Thoracic aorta (tissue), 2 donors: ENCODE measurements around the gene SEMA3B. TPM values are rescaled to one million over a fixed set of nuclear protein-coding genes. Genes with fewer than 3 reads are reported as not detected.
"Not testable (repeated sequence)": the region's sequence is repeated elsewhere in the genome, so short reads cannot be mapped to it uniquely, and the experiment has no call there.

Experiments
- ATAC-seq: fragments of 150-250 bp; one replicate; pipeline ENCODE4 v1.8.0; 2017; ENCODE audit warnings: low read depth; ENCODE audit not compliant: insufficient number of reproducible peaks, low FRiP score
- DNase-seq: peaks from one replicate; pipeline ENCODE4 v3.0.0-alpha.2; 2020; ENCODE audit warnings: low spot score
- H3K27ac ChIP-seq, 2 donors: fragments of 200-600 bp; sonication (generic); 1 replicate in 1 of 2; 2 replicates in 1 of 2; pipeline ENCODE4 v1.5.1; 2016; ENCODE audit warnings: mild to moderate bottlenecking in 2 of 2, moderate library complexity in 2 of 2
- H3K27me3 ChIP-seq: fragments of 200-600 bp; sonication (generic); replicated peaks from 2 replicates; pipeline ENCODE4 v1.6.0; 2016; ENCODE audit warnings: mild to moderate bottlenecking; ENCODE audit not compliant: insufficient read depth
- H3K36me3 ChIP-seq: fragments of 200-600 bp; sonication (generic); one replicate; pipeline ENCODE4 v1.5.1; 2016
- H3K4me1 ChIP-seq, 2 donors: fragments of 200-600 bp; sonication (generic); 1 replicate in 1 of 2; 2 replicates in 1 of 2; pipeline versions ENCODE4 v1.5.1 to v1.6.0; 2016; ENCODE audit warnings: low read depth in 2 of 2, mild to moderate bottlenecking in 1 of 2; ENCODE audit not compliant: control insufficient read depth in 1 of 2
- H3K4me3 ChIP-seq: fragments of 200-600 bp; sonication (generic); 2 replicates; pipeline ENCODE4 v1.5.1; 2016; ENCODE audit warnings: mild to moderate bottlenecking
- H3K9me3 ChIP-seq: fragments of 200-600 bp; sonication (generic); 2 replicates; pipeline ENCODE4 v1.5.1; 2016
- CTCF ChIP-seq: fragments of 200-600 bp; sonication (generic); IDR thresholded peaks from one replicate; pipeline ENCODE4 v1.5.1; 2019; ENCODE audit warnings: antibody characterized with exemption
- total RNA-seq, 2 donors: library from RNA; depleted of rRNA; stranded (reverse); fragments of >200 nt; gene quantifications; one replicate each; pipeline versions ENCODE4 v1.1.0 to v1.2.3, GENCODE V29; 2016

The SEMA3B gene
- total RNA-seq, 2 donors from 2014 or later: 53.6 to 57.2 TPM

GRCh38 chr3:50242381-50242770 is 26.6 kb upstream of the SEMA3B start:
- peaks cover 78 to 93% of the 10 kb centered on the region in 2 donors for H3K4me1 ChIP-seq
- H3K9me3 ChIP-seq: no peaks in the 10 kb centered on the region
- peak overlapping the region; percentile 44 for H3K4me3 ChIP-seq
- no peak for DNase-seq
- peaks cover under 1% of the 10 kb centered on the region for H3K36me3 ChIP-seq
- H3K27me3 ChIP-seq: no peaks in the 10 kb centered on the region
- H3K27ac ChIP-seq: peak overlapping the region; percentile 33 to 89
- no peak for TF ChIP-seq CTCF
- no peak for ATAC-seq

- no peak for DNase-seq
- peak overlapping the region; percentile 33 to 89 for H3K27ac ChIP-seq
- no peak for ATAC-seq
- H3K4me3 ChIP-seq: peak overlapping the region; percentile 44
- H3K9me3 ChIP-seq: no peaks in the 10 kb centered on the region
- TF ChIP-seq CTCF: no peak
- peaks cover 85 to 99% of the 10 kb centered on the region in 2 donors for H3K4me1 ChIP-seq
- H3K27me3 ChIP-seq: no peaks in the 10 kb centered on the region
- H3K36me3 ChIP-seq: peaks cover 2% of the 10 kb centered on the region
Observed at GRCh38 chr3:50242851-50243542, 25.9 kb upstream of the SEMA3B start.

- H3K9me3 ChIP-seq: no peaks in the 10 kb centered on the region
- H3K4me1 ChIP-seq: peaks cover 90 to 100% of the 10 kb centered on the region in 2 donors
- H3K4me3 ChIP-seq: peak overlapping the region; percentile 44
- no peak for TF ChIP-seq CTCF
- DNase-seq (no peak), ATAC-seq (no peak)
- H3K27ac ChIP-seq: peak overlapping the region; percentile 33 to 89
- peaks cover 2% of the 10 kb centered on the region for H3K36me3 ChIP-seq
- no peaks in the 10 kb centered on the region for H3K27me3 ChIP-seq
Observed at GRCh38 chr3:50243543-50243895, 25.4 kb upstream of the SEMA3B start.

- not testable (repeated sequence) for H3K27me3 ChIP-seq, H3K4me3 ChIP-seq, H3K9me3 ChIP-seq, DNase-seq, ATAC-seq, H3K36me3 ChIP-seq
- peaks cover 93 to 100% of the 10 kb centered on the region in 2 donors for H3K4me1 ChIP-seq
- H3K27ac ChIP-seq: peak overlapping the region in 1 of 2 donors; percentile 89
Observed at GRCh38 chr3:50244813-50245212, 24.1 kb upstream of the SEMA3B start.

- Histone ChIP-seq H3K36me3 (peaks cover 2% of the 10 kb centered on the region), H3K9me3 (no peaks in the 10 kb centered on the region), H3K27ac (peak overlapping the region; percentile 65 to 89), H3K4me1 (peaks cover 94 to 100% of the 10 kb centered on the region in 2 donors), H3K27me3 (no peaks in the 10 kb centered on the region), H3K4me3 (peak overlapping the region; percentile 64)
- no peak for TF ChIP-seq CTCF
- ATAC-seq (no peak), DNase-seq (no peak)
Observed at GRCh38 chr3:50245251-50245745, 23.6 kb upstream of the SEMA3B start.
